Glutamatergic neuron (in vitro differentiated cells): ENCODE measurements around the gene ZPBP2. TPM values are rescaled to one million over a fixed set of nuclear protein-coding genes. Genes with fewer than 3 reads are reported as not detected.

Experiments used
- DNase-seq: peaks from one replicate; pipeline ENCODE4 v3.0.0; 2022
- H3K27ac Mint-ChIP-seq: one replicate; pipeline ENCODE4 v1.8.0; 2020; ENCODE audit warnings: mild to moderate bottlenecking, mixed read lengths, inconsistent platforms; ENCODE audit not compliant: unreplicated experiment
- H3K27me3 Mint-ChIP-seq: one replicate; pipeline ENCODE4 v1.8.0; 2020; ENCODE audit warnings: mild to moderate bottlenecking, moderate library complexity, mixed read lengths, inconsistent platforms; ENCODE audit not compliant: unreplicated experiment
- H3K36me3 Mint-ChIP-seq: one replicate; pipeline ENCODE4 v1.8.0; 2020; ENCODE audit warnings: mild to moderate bottlenecking, mixed read lengths, inconsistent platforms; ENCODE audit not compliant: unreplicated experiment
- H3K4me1 Mint-ChIP-seq: one replicate; pipeline ENCODE4 v1.8.0; 2020; ENCODE audit warnings: mild to moderate bottlenecking, low read depth, mixed read lengths, inconsistent platforms; ENCODE audit not compliant: unreplicated experiment
- H3K4me3 Mint-ChIP-seq: one replicate; pipeline ENCODE4 v1.8.0; 2020; ENCODE audit warnings: mild to moderate bottlenecking, mixed read lengths, inconsistent platforms; ENCODE audit not compliant: unreplicated experiment
- H3K9me3 Mint-ChIP-seq: one replicate; pipeline ENCODE4 v1.8.0; 2020; ENCODE audit warnings: mild to moderate bottlenecking, moderate library complexity, mixed read lengths, inconsistent platforms; ENCODE audit not compliant: unreplicated experiment
- CTCF ChIP-seq: fragments of 200-600 bp; sonication (generic); IDR thresholded peaks from one replicate; pipeline ENCODE4 v1.5.0; 2021; ENCODE audit not compliant: partially characterized antibody, unreplicated experiment
- total RNA-seq: library from RNA; stranded (reverse); fragmentation: NEBNext Ultra II Directional; extraction: Animal tissue kit (Norgen Biotek cat#: 25700); gene quantifications from one replicate; pipeline ENCODE4 v1.2.1, GENCODE V29; 2021; ENCODE audit not compliant: unreplicated experiment

The ZPBP2 gene
- total RNA-seq, 1 donor from 2014 or later, result not detected

GRCh38 chr17:39904990-39905288 lies 36.9 kb downstream of the ZPBP2 start:
- Mint-ChIP-seq H3K36me3 (peaks cover 4% of the 10 kb centered on the region), H3K4me3 (no peak overlapping the region), H3K4me1 (no peaks in the 10 kb centered on the region), H3K27ac (no peak overlapping the region), H3K9me3 (no peaks in the 10 kb centered on the region), H3K27me3 (no peaks in the 10 kb centered on the region)
- no peak for TF ChIP-seq CTCF
- DNase-seq, result no peak

- no peaks in the 10 kb centered on the region for H3K4me1 Mint-ChIP-seq
- no peak overlapping the region for H3K4me3 Mint-ChIP-seq
- TF ChIP-seq CTCF, result no peak
- H3K9me3 Mint-ChIP-seq, result no peaks in the 10 kb centered on the region
- peaks cover 4% of the 10 kb centered on the region for H3K36me3 Mint-ChIP-seq
- peaks cover 2% of the 10 kb centered on the region for H3K27me3 Mint-ChIP-seq
- no peak overlapping the region for H3K27ac Mint-ChIP-seq
- DNase-seq, result no peak
Observed at GRCh38 chr17:39908789-39909352, 40.9 kb downstream of the ZPBP2 start.

- H3K4me1 Mint-ChIP-seq, result peaks cover 7% of the 10 kb centered on the region
- peaks cover 11% of the 10 kb centered on the region for H3K36me3 Mint-ChIP-seq
- H3K4me3 Mint-ChIP-seq, result no peak overlapping the region
- H3K27me3 Mint-ChIP-seq, result peaks cover 4% of the 10 kb centered on the region
- TF ChIP-seq CTCF, result no peak
- no peaks in the 10 kb centered on the region for H3K9me3 Mint-ChIP-seq
- DNase-seq, result no peak
- H3K27ac Mint-ChIP-seq, result no peak overlapping the region
Observed at GRCh38 chr17:39913989-39914388, 46.0 kb downstream of the ZPBP2 start.

- Mint-ChIP-seq H3K27me3 (peaks cover 4% of the 10 kb centered on the region), H3K36me3 (peaks cover 11% of the 10 kb centered on the region), H3K4me3 (no peak overlapping the region), H3K9me3 (no peaks in the 10 kb centered on the region), H3K4me1 (peaks cover 10% of the 10 kb centered on the region), H3K27ac (no peak overlapping the region)
- no peak for DNase-seq
- no peak for TF ChIP-seq CTCF
Observed at GRCh38 chr17:39915559-39915958, 47.6 kb downstream of the ZPBP2 start.

- no peak for DNase-seq
- H3K9me3 Mint-ChIP-seq, result peaks cover 3% of the 10 kb centered on the region
- no peak overlapping the region for H3K4me3 Mint-ChIP-seq
- H3K27ac Mint-ChIP-seq, result no peak overlapping the region
- peaks cover 4% of the 10 kb centered on the region for H3K27me3 Mint-ChIP-seq
- peaks cover 12% of the 10 kb centered on the region for H3K4me1 Mint-ChIP-seq
- H3K36me3 Mint-ChIP-seq, result peaks cover 11% of the 10 kb centered on the region
- TF ChIP-seq CTCF, result no peak
Observed at GRCh38 chr17:39916918-39917317, 48.9 kb downstream of the ZPBP2 start.
